ENCODE data around the gene BGN.

Gene BGN

DNA sequence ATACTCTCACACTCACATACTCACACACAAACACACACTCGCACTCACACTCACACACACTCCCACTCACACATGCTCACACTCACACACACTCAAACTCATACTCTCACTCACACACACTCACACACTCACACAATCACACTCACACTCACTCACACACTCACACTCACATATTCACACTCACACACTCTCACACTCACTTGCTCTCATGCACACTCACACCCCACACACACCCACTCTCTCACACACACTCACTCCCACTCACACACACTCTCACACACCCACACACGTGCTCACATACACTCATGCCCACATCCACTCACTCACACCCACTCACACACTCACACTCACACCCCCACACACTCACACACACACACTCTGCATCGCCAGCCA, 17.7 kb downstream of the BGN start:
- no peak for DNase-seq (ENCODE audit: extremely low spot score)
- no peak for TF ChIP-seq CTCF (IDR thresholded peaks at IDR 0.05; ENCODE audit: control extremely low read depth, extremely low read depth, low read depth, missing control alignments)
- POLR2A ChIA-PET, result no interaction called here
- CTCF ChIA-PET, result no interaction called here

DNA sequence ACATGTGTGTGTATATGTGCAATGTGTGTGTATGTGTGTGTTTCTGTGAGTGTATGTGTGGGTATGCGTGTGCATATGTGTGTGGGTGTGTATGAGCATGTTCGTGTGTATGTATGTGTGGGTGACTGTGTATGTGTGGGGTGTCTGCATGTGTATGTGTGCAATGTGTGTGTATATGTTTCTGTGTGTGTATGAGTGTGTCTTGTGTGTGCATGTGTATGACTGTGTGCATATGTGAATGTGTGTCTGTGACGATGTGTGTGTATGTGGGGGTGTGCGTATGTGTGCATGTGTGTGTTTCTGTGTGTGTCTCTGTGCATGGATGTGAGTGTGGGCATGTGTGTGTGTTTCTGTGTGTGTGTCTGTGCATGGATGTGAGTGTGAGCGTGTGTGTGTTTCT, 18.5 kb downstream of the BGN start:
- ChIA-PET CTCF (no interaction called here), POLR2A (no interaction called here)
- no peak for TF ChIP-seq CTCF (IDR thresholded peaks at IDR 0.05; ENCODE audit: control extremely low read depth, extremely low read depth, low read depth, missing control alignments)
- no peak for DNase-seq (ENCODE audit: extremely low spot score)

- no peak for TF ChIP-seq CTCF (IDR thresholded peaks at IDR 0.05; ENCODE audit: control extremely low read depth, extremely low read depth, low read depth, missing control alignments)
- ChIA-PET POLR2A (no interaction called here), CTCF (interaction anchor here (1.5 kb wide), 1 partner anchor 14 kb away, joined by 3 read pairs; no protein-coding TSS in a partner anchor)
- DNase-seq (ENCODE audit: extremely low spot score), result no peak
Measured at GRCh38 chrX:153514259-153514658, 19.5 kb downstream of the BGN start.

GRCh38 chrX:153515435-153515834, 20.7 kb downstream of the BGN start:
- no peak for DNase-seq (ENCODE audit: extremely low spot score)
- ChIA-PET POLR2A (no interaction called here), CTCF (interaction anchor here (1.5 to 2.4 kb wide), 3 partner anchors 9 to 153 kb away, joined by 3 to 7 read pairs (median 3); no protein-coding TSS in a partner anchor)
- no peak for TF ChIP-seq CTCF (IDR thresholded peaks at IDR 0.05; ENCODE audit: control extremely low read depth, extremely low read depth, low read depth, missing control alignments)

DNA sequence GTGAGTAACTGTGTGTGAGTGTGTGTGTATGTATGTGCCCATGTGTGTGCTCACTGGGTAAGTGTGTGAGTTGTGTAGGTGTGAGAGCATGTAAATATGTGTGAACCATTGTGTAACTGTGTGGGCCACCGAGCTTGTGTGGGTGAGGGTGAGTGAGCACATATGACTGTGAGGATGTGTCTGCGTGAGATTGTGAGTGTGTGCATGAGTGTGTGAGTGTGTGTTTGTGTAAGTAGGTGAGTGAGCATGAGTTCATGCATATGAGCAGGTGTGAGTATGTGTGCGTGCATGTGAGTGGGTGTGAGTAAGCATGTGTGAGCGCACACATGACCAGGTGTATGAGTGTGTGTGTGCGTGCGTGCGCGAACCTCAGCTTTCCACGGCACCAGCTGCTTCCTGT, 21.3 kb downstream of the BGN start:
- ChIA-PET POLR2A (no interaction called here), CTCF (interaction anchor here (1.5 to 2.4 kb wide), 4 partner anchors 8 to 152 kb away, joined by 3 to 7 read pairs (median 4); no protein-coding TSS in a partner anchor)
- TF ChIP-seq CTCF (IDR thresholded peaks at IDR 0.05; ENCODE audit: control extremely low read depth, extremely low read depth, low read depth, missing control alignments), result no peak
- DNase-seq (ENCODE audit: extremely low spot score), result no peak

GRCh38 chrX:153517423-153517822, 22.6 kb downstream of the BGN start, which contains the start of gene ATP2B3:
ATP2B3 (plus strand) TSS chrX:153517642; CDS start chrX:153536248, 18,606 bp downstream.
- no peak for DNase-seq (ENCODE audit: extremely low spot score)
- TF ChIP-seq CTCF (IDR thresholded peaks at IDR 0.05; ENCODE audit: control extremely low read depth, extremely low read depth, low read depth, missing control alignments), result no peak
- CTCF ChIA-PET, result no interaction called here
- POLR2A ChIA-PET, result no interaction called here

Measured in GM10248 (cell line).